Fibroblast of skin of back (primary cell): ENCODE data around the gene CDK8. TPM values are rescaled to one million over a fixed set of nuclear protein-coding genes. Genes with fewer than 3 reads are reported as not detected.
"Not testable (repeated sequence)": the region's sequence is repeated elsewhere in the genome, so short reads cannot be mapped to it uniquely, and the experiment has no call there.

ENCODE experiments used
- DNase-seq: peaks from one replicate; pipeline ENCODE4 v3.0.0-alpha.2; 2013
- polyA plus RNA-seq, 2 experiments: library from polyadenylated mRNA; unstranded; fragments of 120-200 nt; gene quantifications; one replicate each; pipeline ENCODE4 v1.2.1, GENCODE V29; 2013; ENCODE audit not compliant: insufficient read length in 2 of 2

Gene CDK8
- polyA plus RNA-seq (2013, experiment 1 of 2; ENCODE audit: insufficient read length) = 21.1 TPM
- 16.7 TPM for polyA plus RNA-seq (2013, experiment 2 of 2; ENCODE audit: insufficient read length)

GRCh38 chr13:26253787-26254582 is at the start of gene CDK8:
CDK8 (plus strand) TSS chr13:26254129; CDS start chr13:26254642, 513 bp downstream.
- peak; percentile 96 for DNase-seq

- DNase-seq = no peak
Measured at GRCh38 chr13:26208287-26208686, 45.6 kb upstream of the CDK8 start.

GRCh38 chr13:26213345-26213744 is 40.6 kb upstream of the CDK8 start:
- DNase-seq = no peak

DNA sequence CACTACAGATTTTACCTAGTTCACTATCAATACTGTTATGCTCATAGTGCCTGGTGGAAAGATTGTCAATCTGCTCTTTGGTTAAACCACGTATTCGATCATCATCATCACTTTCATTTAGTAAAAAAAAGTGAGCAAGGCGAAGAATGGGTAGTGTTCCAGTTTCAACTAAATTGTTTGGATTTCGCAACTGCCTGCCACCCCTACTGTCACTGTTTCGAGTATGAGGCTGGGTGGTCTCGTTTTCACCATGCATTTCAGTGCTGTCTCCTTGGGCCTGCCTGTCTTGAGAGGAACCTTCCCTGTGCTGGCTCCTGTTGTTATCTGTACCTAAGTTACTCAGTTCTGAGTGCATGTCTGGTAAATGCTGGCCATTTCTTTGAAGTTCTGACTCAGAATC is 39.9 kb upstream of the CDK8 start:
- no peak for DNase-seq

- DNase-seq = no peak
Measured at GRCh38 chr13:26216042-26216441, 37.9 kb upstream of the CDK8 start.

DNA sequence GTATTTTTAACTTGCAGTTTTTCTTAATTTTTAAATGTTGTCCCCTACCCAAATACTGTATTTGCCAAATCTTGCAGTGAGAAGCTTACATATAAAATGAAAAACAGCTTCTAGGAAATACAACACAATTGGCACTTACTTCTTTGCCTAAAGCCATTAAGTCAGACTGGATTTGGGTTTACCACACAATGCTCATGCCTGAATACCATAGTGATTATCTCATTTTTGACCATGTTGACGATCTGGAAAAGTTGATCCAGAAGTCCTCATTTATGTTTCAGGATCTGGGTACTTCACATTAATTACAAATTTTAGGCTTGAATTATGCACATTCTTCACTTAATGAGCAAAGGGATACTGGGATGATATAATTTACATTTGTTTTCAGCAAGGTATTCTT is 34.2 kb upstream of the CDK8 start:
- DNase-seq = peak; percentile 20

DNA sequence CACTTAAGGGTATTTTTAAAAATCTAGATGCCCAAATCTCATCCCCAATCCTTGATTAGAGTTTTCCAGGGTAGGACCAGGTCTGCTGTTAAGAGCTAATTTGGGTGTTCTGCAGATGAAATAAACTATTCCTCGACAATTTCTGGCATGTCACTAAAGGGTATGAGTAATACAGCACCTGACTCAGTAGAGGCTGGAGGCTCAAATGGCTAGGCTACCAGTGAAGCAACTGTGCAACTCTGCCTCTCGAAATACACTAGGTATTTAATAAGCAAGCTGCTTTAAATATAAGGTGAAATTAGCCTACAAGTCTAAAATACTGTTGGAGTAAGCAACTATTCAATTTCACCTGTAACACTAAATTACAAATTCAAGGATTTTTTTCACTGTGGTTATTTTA is 33.4 kb upstream of the CDK8 start:
- peak; percentile 21 for DNase-seq

- DNase-seq = no peak
Measured at GRCh38 chr13:26221399-26221720, 32.6 kb upstream of the CDK8 start.

- DNase-seq = peak; percentile 100
Measured at GRCh38 chr13:26221721-26222519, 32.0 kb upstream of the CDK8 start, which contains the start of gene RNF6. RNF6 (minus strand) TSS chr13:26222314; CDS start chr13:26219649, 2,665 bp downstream.

- DNase-seq = no peak
Measured at GRCh38 chr13:26222520-26223046, 31.3 kb upstream of the CDK8 start.

- DNase-seq = no peak
Measured at GRCh38 chr13:26225896-26226617, 27.9 kb upstream of the CDK8 start.

DNA sequence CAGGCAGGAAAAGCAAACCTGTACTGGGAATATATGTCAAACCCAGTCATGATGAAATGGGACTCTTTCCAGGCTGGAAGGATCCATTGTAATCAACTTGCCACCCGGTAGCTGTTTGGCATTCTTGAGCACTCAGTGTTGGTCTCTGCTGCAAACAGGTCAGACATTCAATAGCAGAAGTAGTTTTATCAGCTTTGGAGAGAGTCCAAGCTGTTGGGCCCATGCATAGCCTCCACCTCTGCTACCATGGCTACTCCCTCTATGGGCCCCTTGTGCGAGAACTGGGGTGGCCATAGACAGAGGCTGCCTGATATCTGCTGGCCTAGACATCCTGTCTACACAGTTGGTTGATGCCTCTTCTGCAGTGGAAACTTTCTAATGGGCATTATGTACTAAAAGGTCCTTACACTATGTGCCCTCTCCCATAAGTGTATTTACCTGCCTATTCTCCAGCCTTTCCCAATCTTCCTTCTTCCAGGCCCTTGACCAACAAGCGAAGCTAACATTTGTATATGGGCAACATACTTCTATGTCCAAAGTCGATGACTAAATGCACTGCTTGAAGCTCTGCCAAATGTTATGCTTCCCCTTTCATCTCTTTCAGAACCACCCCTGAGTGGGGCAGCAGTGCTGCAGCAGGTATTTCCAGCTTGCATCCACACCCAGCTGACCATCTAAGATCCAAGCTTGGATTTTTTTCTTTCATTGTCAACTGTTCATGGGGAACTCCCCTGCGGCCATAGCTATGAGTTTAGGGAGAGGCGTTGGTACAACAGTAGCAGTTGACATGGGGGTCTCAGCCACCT is 26.6 kb upstream of the CDK8 start:
- no peak for DNase-seq

DNA sequence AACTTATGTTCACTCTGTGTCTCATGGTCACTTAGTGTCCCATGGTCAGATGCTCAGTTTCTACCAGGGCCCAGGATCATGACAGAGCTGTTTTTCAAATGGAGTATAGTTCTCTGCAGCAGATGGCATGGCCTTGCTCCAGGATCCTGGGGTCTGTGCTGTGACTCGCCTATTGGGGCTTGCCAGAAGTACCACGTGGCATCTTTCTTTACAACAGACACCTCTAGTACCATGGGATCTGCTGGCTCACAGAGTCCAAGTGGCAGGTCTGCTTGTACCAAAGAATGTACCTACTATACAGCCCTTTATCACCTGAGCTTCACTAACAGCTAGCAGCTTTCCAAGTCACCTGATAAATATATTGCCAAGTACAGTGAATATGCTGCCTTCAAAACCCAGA is 25.8 kb upstream of the CDK8 start:
- no peak for DNase-seq

- DNase-seq = no peak
Measured at GRCh38 chr13:26229080-26229615, 24.8 kb upstream of the CDK8 start.

DNA sequence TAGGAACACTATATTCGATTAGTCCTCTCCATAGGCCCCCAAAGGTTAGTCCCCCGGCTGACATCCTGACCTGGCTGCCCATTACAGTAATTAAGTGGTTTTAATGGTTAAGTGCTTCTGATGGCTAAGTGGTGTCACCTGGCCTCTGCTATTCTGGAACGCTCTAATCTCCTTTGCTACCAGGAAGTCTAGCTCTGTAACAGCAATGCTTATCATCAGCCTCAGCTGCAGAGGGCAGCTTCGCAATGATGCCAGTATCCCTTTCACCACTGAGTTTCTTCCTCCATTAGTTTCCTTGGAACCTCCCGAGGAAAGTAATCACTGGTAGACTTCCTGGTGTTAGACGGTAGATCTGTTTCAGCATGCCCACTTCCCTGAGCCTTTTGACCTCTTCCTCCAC is 23.2 kb upstream of the CDK8 start:
- DNase-seq = no peak

DNA sequence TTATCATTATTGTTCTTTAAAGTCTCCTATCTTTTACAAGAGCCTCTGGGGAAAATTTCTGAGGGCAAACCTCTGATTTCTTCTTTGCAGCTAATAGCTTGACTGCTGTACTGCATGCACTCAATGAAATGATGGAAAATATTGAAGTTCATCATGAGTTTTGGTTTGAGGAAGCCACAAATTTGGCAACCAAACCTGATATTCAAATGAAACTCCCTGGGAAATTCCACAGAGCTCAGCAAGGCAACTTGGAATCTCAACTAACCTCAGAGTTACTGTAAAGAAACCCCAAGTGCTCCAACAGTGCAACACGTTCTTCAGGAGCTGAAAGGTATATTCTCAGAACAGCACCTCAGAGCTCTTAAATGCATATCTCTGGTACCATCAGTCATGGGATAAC is 17.6 kb upstream of the CDK8 start:
- DNase-seq = no peak

GRCh38 chr13:26246154-26246553 is 7.8 kb upstream of the CDK8 start:
- no peak for DNase-seq

DNA sequence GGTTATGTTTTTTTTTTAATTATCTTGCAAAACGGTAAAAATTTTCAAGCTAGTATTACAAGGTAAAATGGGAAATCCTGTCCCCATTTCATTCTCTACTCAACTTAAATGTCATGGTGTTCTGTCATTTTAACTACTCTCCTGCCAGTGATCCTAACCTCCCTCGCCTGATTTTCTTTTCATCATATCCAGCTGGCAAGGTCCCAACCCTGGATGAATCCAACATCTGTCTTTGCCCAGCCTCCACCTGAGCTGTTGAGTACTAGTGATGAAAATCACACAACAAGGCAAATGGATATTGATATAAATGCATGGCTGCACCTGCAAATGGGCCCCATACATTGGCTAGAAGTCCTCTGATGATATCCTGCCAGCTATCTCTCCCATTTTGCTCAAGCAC is 6.9 kb upstream of the CDK8 start:
- no peak for DNase-seq

- DNase-seq = no peak
Measured at GRCh38 chr13:26247608-26248007, 6.3 kb upstream of the CDK8 start.

DNA sequence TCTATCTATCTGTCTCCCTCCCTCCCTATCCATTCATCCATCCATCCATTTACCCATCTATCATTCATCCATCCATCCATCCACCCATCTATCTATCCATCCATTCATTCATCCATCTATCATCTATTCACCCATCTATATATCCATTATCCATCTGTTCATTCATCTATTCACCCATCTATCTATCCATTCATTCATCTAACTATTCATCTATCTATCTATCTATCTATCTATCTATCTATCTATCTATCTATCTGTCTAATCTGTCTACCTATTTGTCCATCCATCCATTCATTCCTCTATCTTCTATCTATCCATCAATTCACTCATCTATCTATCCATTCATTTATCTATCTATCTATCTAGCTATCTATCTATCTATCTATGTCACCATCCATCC is 4.4 kb upstream of the CDK8 start:
- DNase-seq = no peak

DNA sequence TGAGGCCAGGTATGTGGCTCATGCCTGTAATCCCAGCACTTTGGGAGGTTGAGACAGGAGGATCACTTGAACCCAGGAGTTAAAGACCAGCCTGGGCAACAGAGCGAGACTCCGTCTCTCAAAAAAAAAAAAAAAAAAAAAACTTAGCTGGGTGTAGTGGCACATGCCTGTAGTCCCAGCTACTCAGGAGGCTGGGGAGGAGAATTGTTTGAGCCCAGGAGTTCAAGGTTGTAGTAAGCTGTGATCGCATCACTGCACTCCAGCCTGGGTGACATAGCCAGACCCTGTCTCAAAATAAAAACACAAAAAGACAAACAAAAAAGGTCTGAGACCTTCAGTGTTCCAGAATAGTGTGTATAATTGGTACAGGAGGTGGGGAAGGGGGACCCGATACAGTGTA is 1.9 kb upstream of the CDK8 start:
- DNase-seq = not testable (repeated sequence)
